Stimulated activated naive CD4-positive, alpha-beta T cell (primary cell): ENCODE measurements around the gene SMU1.
"Not testable (repeated sequence)": the region's sequence is repeated elsewhere in the genome, so short reads cannot be mapped to it uniquely, and the experiment has no call there.

Experiments
- DNase-seq, 6 experiments: peaks; one replicate each; lab custom pipeline; 2025; lab: John Stamatoyannopoulos, UW

SMU1 gene

GRCh38 chr9:33013962-33014664 lies 62.4 kb downstream of the SMU1 start:
- DNase-seq: no peak

GRCh38 chr9:33012328-33013069 lies 64.0 kb downstream of the SMU1 start:
- DNase-seq: no peak

GRCh38 chr9:33011831-33012230 lies 64.6 kb downstream of the SMU1 start:
- DNase-seq: no peak

- no peak for DNase-seq
These were observed 68.7 kb downstream of the SMU1 start for GRCh38 chr9:33007755-33008154.

GRCh38 chr9:33005335-33005734 lies 71.1 kb downstream of the SMU1 start:
- DNase-seq: not testable (repeated sequence)

- peak in 3 of 6 experiments; percentile 12 to 54 (median 12) for DNase-seq
These were observed 75.8 kb downstream of the SMU1 start for GRCh38 chr9:33000682-33001055.

GRCh38 chr9:32992595-32993238 lies 83.8 kb downstream of the SMU1 start:
- DNase-seq: no peak

GRCh38 chr9:32991897-32992594 lies 84.4 kb downstream of the SMU1 start:
- no peak for DNase-seq
